Trophoblast cell (in vitro differentiated cells and primary cell): Measurements from ENCODE around the gene NUDT2.

Experiments
- DNase-seq, 2 donors: peaks; one replicate each; pipeline ENCODE4 v3.0.0-alpha.2; 2016
- H2AFZ ChIP-seq: 2 replicates; pipeline ENCODE4 v1.6.1; 2013; ENCODE audit warnings: low read length, moderate library complexity, mild to moderate bottlenecking; ENCODE audit not compliant: insufficient read depth, poor library complexity
- H2AK5ac ChIP-seq: 2 replicates; pipeline ENCODE4 v1.6.1; 2013; ENCODE audit warnings: mild to moderate bottlenecking, low read length
- H2BK120ac ChIP-seq: 2 replicates; pipeline ENCODE4 v1.6.1; 2013; ENCODE audit warnings: low read length, mild to moderate bottlenecking, moderate library complexity; ENCODE audit not compliant: insufficient read depth, poor library complexity
- H2BK12ac ChIP-seq: 2 replicates; pipeline ENCODE4 v1.6.1; 2013; ENCODE audit warnings: mild to moderate bottlenecking, low read length, moderate library complexity
- H2BK5ac ChIP-seq: 2 replicates; pipeline ENCODE4 v1.6.1; 2013; ENCODE audit warnings: low read length, low read depth, moderate library complexity, mild to moderate bottlenecking; ENCODE audit not compliant: poor library complexity
- H3K14ac ChIP-seq: 2 replicates; pipeline ENCODE4 v1.6.1; 2013; ENCODE audit warnings: mild to moderate bottlenecking, low read length
- H3K18ac ChIP-seq: 2 replicates; pipeline ENCODE4 v1.6.1; 2013; ENCODE audit warnings: mild to moderate bottlenecking, low read length
- H3K23ac ChIP-seq: 2 replicates; pipeline ENCODE4 v1.6.1; 2013; ENCODE audit warnings: low read length
- H3K27ac ChIP-seq: 2 replicates; pipeline ENCODE4 v1.5.1; 2013; ENCODE audit warnings: low read depth, mild to moderate bottlenecking, inconsistent platforms, low read length, moderate library complexity
- H3K27me3 ChIP-seq: 2 replicates; pipeline ENCODE4 v1.6.1; 2013; ENCODE audit warnings: inconsistent platforms, mild to moderate bottlenecking, low read length, moderate library complexity; ENCODE audit not compliant: insufficient read depth
- H3K36me3 ChIP-seq, 2 experiments: 1 replicate in 1 of 2; 2 replicates in 1 of 2; pipeline ENCODE4 v1.6.1; 2013; ENCODE audit warnings: low read length in 2 of 2, mild to moderate bottlenecking in 2 of 2, moderate library complexity in 1 of 2; ENCODE audit not compliant: insufficient read depth in 2 of 2, control insufficient read depth in 1 of 2
- H3K4ac ChIP-seq: 2 replicates; pipeline ENCODE4 v1.6.1; 2013; ENCODE audit warnings: low read depth, mild to moderate bottlenecking, low read length, moderate library complexity
- H3K4me1 ChIP-seq, 2 experiments: 1 replicate in 1 of 2; 2 replicates in 1 of 2; pipeline ENCODE4 v1.6.1; 2013; ENCODE audit warnings: low read length in 2 of 2, mild to moderate bottlenecking in 2 of 2, moderate library complexity in 1 of 2; ENCODE audit not compliant: insufficient read depth in 2 of 2, control insufficient read depth in 1 of 2
- H3K4me2 ChIP-seq: 2 replicates; pipeline ENCODE4 v1.6.1; 2013; ENCODE audit warnings: inconsistent platforms, mild to moderate bottlenecking, low read length, moderate library complexity
- H3K4me3 ChIP-seq: 2 replicates; pipeline ENCODE4 v1.5.1; 2013; ENCODE audit warnings: mild to moderate bottlenecking, low read depth, low read length, inconsistent platforms
- H3K79me1 ChIP-seq: one replicate; pipeline ENCODE4 v1.6.1; 2013; ENCODE audit warnings: low read length
- H3K79me2 ChIP-seq: 2 replicates; pipeline ENCODE4 v1.6.1; 2013; ENCODE audit warnings: low read length, mild to moderate bottlenecking; ENCODE audit not compliant: control insufficient read depth, insufficient read depth, poor library complexity
- H3K9ac ChIP-seq: 2 replicates; pipeline ENCODE4 v1.6.1; 2013; ENCODE audit warnings: mild to moderate bottlenecking, low read length
- H3K9me3 ChIP-seq: 2 replicates; pipeline ENCODE4 v1.6.1; 2013; ENCODE audit warnings: low read depth, mild to moderate bottlenecking, control low read depth, inconsistent platforms, low read length; ENCODE audit not compliant: insufficient read depth
- H4K12ac ChIP-seq: 2 replicates; pipeline ENCODE4 v1.6.1; 2013; ENCODE audit warnings: low read depth, mild to moderate bottlenecking, low read length, moderate library complexity
- H4K8ac ChIP-seq: 2 replicates; pipeline ENCODE4 v1.6.1; 2013; ENCODE audit warnings: low read depth, mild to moderate bottlenecking, low read length, moderate library complexity
- H4K91ac ChIP-seq: one replicate; pipeline ENCODE4 v1.6.1; 2013; ENCODE audit warnings: low read depth, mild to moderate bottlenecking, low read length, moderate library complexity
- WGBS: extraction: QIAGEN DNeasy Blood & Tissue Kit; methylation state at CpG from one replicate; pipeline ENCODE4 v1.1.7; 2013; ENCODE audit warnings: missing lambda C conversion rate; ENCODE audit not compliant: insufficient read length, insufficient coverage; ENCODE audit errors: extremely low coverage; 5-methylcytosine and 5-hydroxymethylcytosine counted together

The NUDT2 gene

DNA sequence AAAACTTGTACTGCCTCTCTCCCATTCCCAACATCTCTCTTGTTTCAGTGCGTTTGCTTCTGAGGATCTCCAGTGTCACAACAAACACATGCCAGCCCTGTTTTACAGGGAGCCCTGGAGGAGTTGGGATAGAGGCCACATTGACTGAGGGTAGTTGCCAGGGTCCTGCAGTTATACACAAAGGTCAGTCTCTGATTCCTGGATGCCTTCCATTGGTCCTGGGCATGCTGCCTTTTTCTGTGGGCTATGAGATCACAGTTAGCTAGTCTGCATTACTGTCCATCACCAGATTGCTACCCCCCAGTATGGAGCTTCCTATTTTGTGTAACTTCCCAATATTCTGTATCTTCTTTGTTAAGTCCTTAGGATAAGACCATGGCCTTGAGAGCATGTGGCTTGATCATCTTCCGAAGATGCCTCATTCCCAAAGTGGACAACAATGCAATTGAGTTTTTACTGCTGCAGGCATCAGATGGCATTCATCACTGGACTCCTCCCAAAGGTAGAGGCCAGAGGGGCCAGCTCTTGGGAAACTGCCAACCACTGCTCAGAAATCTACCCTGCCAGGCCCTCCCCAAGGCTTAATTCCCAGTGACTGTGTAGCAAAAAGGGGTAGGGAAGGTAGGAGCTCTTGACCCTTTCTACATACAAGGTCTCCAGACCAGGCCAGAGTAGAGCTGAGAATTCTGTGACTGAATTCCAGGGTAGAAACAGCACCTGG lies 9.5 kb downstream of the NUDT2 start:
- no peaks in the 10 kb centered on the region for H3K9me3 ChIP-seq
- no peak for DNase-seq
- H4K91ac ChIP-seq, result no peak overlapping the region
- no peak overlapping the region for H3K4me3 ChIP-seq
- H2AK5ac ChIP-seq, result no peak overlapping the region
- H4K12ac ChIP-seq, result no peak overlapping the region
- H3K23ac ChIP-seq, result no peak overlapping the region
- H3K79me2 ChIP-seq, result no peaks in the 10 kb centered on the region
- H3K9ac ChIP-seq, result no peak overlapping the region
- H2BK120ac ChIP-seq, result no peak overlapping the region
- no peak overlapping the region for H2BK12ac ChIP-seq
- H3K27me3 ChIP-seq, result no peaks in the 10 kb centered on the region
- no peak overlapping the region for H3K18ac ChIP-seq
- no peak overlapping the region for H4K8ac ChIP-seq
- no peak overlapping the region for H3K27ac ChIP-seq
- no peak overlapping the region for H3K4ac ChIP-seq
- no peaks in the 10 kb centered on the region for H3K79me1 ChIP-seq
- WGBS, result no CpG with 5 or more reads among the region's 2 CpGs
- no peaks in the 10 kb centered on the region for H3K4me1 ChIP-seq
- peaks cover 22 to 24% of the 10 kb centered on the region in 2 experiments for H3K36me3 ChIP-seq
- H3K14ac ChIP-seq, result no peak overlapping the region
- H2AFZ ChIP-seq, result no peak overlapping the region
- H3K4me2 ChIP-seq, result no peak overlapping the region
- no peak overlapping the region for H2BK5ac ChIP-seq

GRCh38 chr9:34341659-34342295 lies 12.4 kb downstream of the NUDT2 start:
- Histone ChIP-seq H4K91ac (no peak overlapping the region), H3K79me2 (no peaks in the 10 kb centered on the region), H3K4me2 (no peak overlapping the region), H4K8ac (no peak overlapping the region), H2BK5ac (no peak overlapping the region), H3K27ac (no peak overlapping the region), H3K4me3 (no peak overlapping the region), H3K9ac (no peak overlapping the region), H2AFZ (no peak overlapping the region), H2BK120ac (no peak overlapping the region), H2BK12ac (no peak overlapping the region), H3K4me1 (no peaks in the 10 kb centered on the region), H2AK5ac (no peak overlapping the region), H3K4ac (no peak overlapping the region), H3K27me3 (no peaks in the 10 kb centered on the region), H3K14ac (no peak overlapping the region), H3K23ac (no peak overlapping the region), H3K36me3 (peaks cover 22 to 24% of the 10 kb centered on the region in 2 experiments), H4K12ac (no peak overlapping the region), H3K9me3 (no peaks in the 10 kb centered on the region), H3K18ac (no peak overlapping the region), H3K79me1 (no peaks in the 10 kb centered on the region)
- no peak for DNase-seq
- WGBS, result no CpG with 5 or more reads among the region's 7 CpGs

DNA sequence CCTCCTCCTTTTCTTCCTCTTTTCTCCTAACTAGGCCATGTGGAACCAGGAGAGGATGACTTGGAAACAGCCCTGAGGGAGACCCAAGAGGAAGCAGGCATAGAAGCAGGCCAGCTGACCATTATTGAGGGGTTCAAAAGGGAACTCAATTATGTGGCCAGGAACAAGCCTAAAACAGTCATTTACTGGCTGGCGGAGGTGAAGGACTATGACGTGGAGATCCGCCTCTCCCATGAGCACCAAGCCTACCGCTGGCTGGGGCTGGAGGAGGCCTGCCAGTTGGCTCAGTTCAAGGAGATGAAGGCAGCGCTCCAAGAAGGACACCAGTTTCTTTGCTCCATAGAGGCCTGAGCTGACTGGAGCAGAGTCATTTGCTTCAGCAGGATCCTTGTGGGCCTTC lies 13.7 kb downstream of the NUDT2 start:
- Histone ChIP-seq H4K91ac (no peak overlapping the region), H3K9ac (no peak overlapping the region), H3K9me3 (no peaks in the 10 kb centered on the region), H4K8ac (no peak overlapping the region), H3K79me2 (no peaks in the 10 kb centered on the region), H2BK12ac (no peak overlapping the region), H3K4ac (no peak overlapping the region), H3K23ac (no peak overlapping the region), H3K36me3 (peaks cover 22 to 24% of the 10 kb centered on the region in 2 experiments), H2BK120ac (no peak overlapping the region), H2BK5ac (no peak overlapping the region), H3K27me3 (no peaks in the 10 kb centered on the region), H3K79me1 (no peaks in the 10 kb centered on the region), H3K4me3 (no peak overlapping the region), H3K4me2 (no peak overlapping the region), H3K4me1 (no peaks in the 10 kb centered on the region), H2AK5ac (no peak overlapping the region), H2AFZ (no peak overlapping the region), H3K14ac (no peak overlapping the region), H4K12ac (no peak overlapping the region), H3K18ac (no peak overlapping the region), H3K27ac (no peak overlapping the region)
- no peak for DNase-seq
- WGBS, result no CpG with 5 or more reads among the region's 5 CpGs

GRCh38 chr9:34343605-34344004 lies 14.2 kb downstream of the NUDT2 start:
- Histone ChIP-seq H3K9me3 (no peaks in the 10 kb centered on the region), H3K4ac (no peak overlapping the region), H3K14ac (no peak overlapping the region), H3K36me3 (peaks cover 20 to 23% of the 10 kb centered on the region in 2 experiments), H2AK5ac (no peak overlapping the region), H3K27me3 (no peaks in the 10 kb centered on the region), H4K8ac (no peak overlapping the region), H3K23ac (no peak overlapping the region), H2BK12ac (no peak overlapping the region), H4K91ac (no peak overlapping the region), H3K4me2 (no peak overlapping the region), H3K27ac (no peak overlapping the region), H4K12ac (no peak overlapping the region), H2BK120ac (no peak overlapping the region), H3K79me2 (no peaks in the 10 kb centered on the region), H3K79me1 (no peaks in the 10 kb centered on the region), H3K4me1 (no peaks in the 10 kb centered on the region), H2AFZ (no peak overlapping the region), H3K18ac (no peak overlapping the region), H2BK5ac (no peak overlapping the region), H3K4me3 (no peak overlapping the region), H3K9ac (no peak overlapping the region)
- no peak for DNase-seq
- no CpG with 5 or more reads among the region's 1 CpG for WGBS
